HG02798 (cell line): Measurements from ENCODE around the gene ABCC1.
A peak's percentile ranks its signal among the peaks of the same experiment; 100 is the strongest.

Source experiments
- ATAC-seq: cut with Tn5 transposase; IDR thresholded peaks from one replicate; pipeline ENCODE4 v1.9.1; 2021; ENCODE audit warnings: mild to moderate bottlenecking; ENCODE audit not compliant: unreplicated experiment, poor library complexity

Gene ABCC1

GRCh38 chr16:16015849-16016248 lies 66.4 kb downstream of the ABCC1 start:
- ATAC-seq, result no peak

- no peak for ATAC-seq
Measured at GRCh38 chr16:16016388-16016964, 67.1 kb downstream of the ABCC1 start.

GRCh38 chr16:16017812-16018211 lies 68.4 kb downstream of the ABCC1 start:
- no peak for ATAC-seq

- ATAC-seq, result no peak
Measured at GRCh38 chr16:16018705-16019104, 69.3 kb downstream of the ABCC1 start.

- no peak for ATAC-seq
Measured at GRCh38 chr16:16019488-16019887, 70.1 kb downstream of the ABCC1 start.

- no peak for ATAC-seq
Measured at GRCh38 chr16:16020291-16020690, 70.9 kb downstream of the ABCC1 start.

GRCh38 chr16:16021020-16021419 lies 71.6 kb downstream of the ABCC1 start:
- no peak for ATAC-seq

GRCh38 chr16:16021646-16021987 lies 72.2 kb downstream of the ABCC1 start:
- no peak for ATAC-seq

GRCh38 chr16:16021988-16022682 lies 72.7 kb downstream of the ABCC1 start:
- no peak for ATAC-seq

GRCh38 chr16:16022683-16023064 lies 73.3 kb downstream of the ABCC1 start:
- no peak for ATAC-seq

GRCh38 chr16:16025214-16025968 lies 76.0 kb downstream of the ABCC1 start:
- peak; percentile 77 for ATAC-seq

GRCh38 chr16:16027728-16028310 lies 78.4 kb downstream of the ABCC1 start:
- ATAC-seq, result no peak

- no peak for ATAC-seq
Measured at GRCh38 chr16:16028311-16028999, 79.0 kb downstream of the ABCC1 start.

GRCh38 chr16:16029431-16030011 lies 80.1 kb downstream of the ABCC1 start:
- ATAC-seq, result no peak

- no peak for ATAC-seq
Measured at GRCh38 chr16:16030449-16030848, 81.0 kb downstream of the ABCC1 start.

GRCh38 chr16:16031401-16031800 lies 82.0 kb downstream of the ABCC1 start:
- no peak for ATAC-seq

GRCh38 chr16:16032271-16032979 lies 83.0 kb downstream of the ABCC1 start:
- ATAC-seq, result no peak

GRCh38 chr16:16033208-16033717 lies 83.8 kb downstream of the ABCC1 start:
- ATAC-seq, result no peak

- no peak for ATAC-seq
Measured at GRCh38 chr16:16036359-16036792, 87.0 kb downstream of the ABCC1 start.
